ENCODE measurements around the gene DSCAML1. TPM values are rescaled to one million over a fixed set of nuclear protein-coding genes. Genes with fewer than 3 reads are reported as not detected.

The DSCAML1 gene
- total RNA-seq, 1 experiment from 2014 or later: not detected

DNA sequence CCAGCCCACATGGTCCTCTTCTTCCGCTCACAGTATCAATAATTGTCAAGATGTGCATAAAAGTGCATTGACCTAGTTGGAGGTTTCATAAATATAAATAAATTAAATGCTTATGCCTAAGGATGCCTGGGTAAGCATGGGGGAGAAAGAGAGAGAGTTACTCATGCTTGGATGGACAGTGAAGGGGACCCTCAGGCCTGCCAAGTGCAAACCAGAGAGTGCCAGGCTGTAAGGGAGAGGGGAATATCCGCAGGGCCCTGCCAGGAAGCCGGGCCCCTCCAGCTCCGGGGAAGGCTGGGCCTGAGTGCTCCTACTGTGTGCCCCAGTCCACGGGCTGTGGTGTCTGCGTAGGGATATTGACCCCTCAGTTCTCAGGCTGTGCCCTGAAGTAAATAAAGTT lies 214.6 kb downstream of the DSCAML1 start:
- DNase-seq (ENCODE audit: low read depth, low spot score): no peak
- in situ Hi-C loops (cut with HindIII; ENCODE audit: low pct_unique_long_range_greater_than_20kb, low sequenced_read_pairs): no loop called here

DNA sequence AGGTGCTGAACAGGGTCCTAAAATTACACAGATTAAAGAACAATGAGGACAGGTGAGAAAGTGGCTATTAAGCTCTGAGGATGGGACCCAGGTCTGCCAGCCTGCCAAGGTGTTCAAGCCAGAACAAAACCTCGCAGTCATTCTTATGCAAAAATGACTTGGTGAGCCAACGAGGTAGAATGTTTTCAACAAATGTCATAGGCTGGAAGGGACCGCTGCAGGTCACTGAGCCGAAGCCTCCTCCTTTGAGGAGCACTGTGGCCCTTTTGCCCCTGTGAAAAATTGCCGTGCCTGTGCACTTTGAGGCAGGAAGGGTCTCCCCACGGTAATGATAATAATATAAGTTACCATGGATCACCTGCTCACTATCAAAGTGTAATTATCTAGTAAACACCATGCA lies 216.2 kb downstream of the DSCAML1 start:
- DNase-seq (ENCODE audit: low read depth, low spot score): no peak
- in situ Hi-C loops (cut with HindIII; ENCODE audit: low pct_unique_long_range_greater_than_20kb, low sequenced_read_pairs): no loop called here

DNA sequence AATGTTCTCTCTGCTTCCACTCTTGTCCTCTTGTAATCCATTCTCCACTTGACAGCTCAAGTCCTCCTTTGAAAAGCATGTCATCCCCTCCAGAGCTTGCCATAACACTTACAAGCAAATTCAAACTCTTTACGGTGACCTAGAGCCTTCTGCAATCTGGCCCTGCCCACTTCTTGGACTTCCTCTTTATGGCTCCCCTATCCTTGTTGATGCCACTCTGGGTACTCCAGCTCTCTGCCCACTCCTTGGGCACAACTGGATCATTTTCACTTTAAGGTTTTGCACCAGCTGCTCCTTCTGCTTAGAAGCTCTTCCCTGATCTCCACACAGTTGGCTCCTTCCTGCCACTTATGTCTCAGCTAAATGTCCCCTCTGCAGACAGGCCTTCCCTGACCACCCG lies 217.9 kb downstream of the DSCAML1 start:
- DNase-seq (ENCODE audit: low read depth, low spot score): no peak
- in situ Hi-C loops (cut with HindIII; ENCODE audit: low pct_unique_long_range_greater_than_20kb, low sequenced_read_pairs): no loop called here

DNA sequence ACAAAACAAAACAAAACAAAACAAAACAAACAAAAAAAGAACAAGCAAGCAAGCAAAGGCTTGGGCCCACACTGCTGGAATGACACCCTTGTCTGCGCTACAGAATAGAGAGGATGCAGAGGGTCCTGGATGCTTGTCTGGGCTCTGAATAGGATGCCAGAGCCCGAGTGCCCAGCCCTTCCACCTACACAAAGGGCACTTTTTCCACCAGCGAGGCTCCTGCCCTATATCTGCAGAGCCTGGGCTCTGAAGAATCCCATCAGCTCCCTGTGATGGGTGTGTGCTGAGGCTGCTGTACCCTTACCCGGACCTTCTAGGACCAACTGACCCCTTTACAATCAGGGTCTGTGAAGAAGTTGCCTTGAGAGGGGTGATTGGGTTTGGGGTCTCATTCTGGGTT lies 221.2 kb downstream of the DSCAML1 start:
- no peak for DNase-seq (ENCODE audit: low read depth, low spot score)
- in situ Hi-C loops (cut with HindIII; ENCODE audit: low pct_unique_long_range_greater_than_20kb, low sequenced_read_pairs): no loop called here

DNA sequence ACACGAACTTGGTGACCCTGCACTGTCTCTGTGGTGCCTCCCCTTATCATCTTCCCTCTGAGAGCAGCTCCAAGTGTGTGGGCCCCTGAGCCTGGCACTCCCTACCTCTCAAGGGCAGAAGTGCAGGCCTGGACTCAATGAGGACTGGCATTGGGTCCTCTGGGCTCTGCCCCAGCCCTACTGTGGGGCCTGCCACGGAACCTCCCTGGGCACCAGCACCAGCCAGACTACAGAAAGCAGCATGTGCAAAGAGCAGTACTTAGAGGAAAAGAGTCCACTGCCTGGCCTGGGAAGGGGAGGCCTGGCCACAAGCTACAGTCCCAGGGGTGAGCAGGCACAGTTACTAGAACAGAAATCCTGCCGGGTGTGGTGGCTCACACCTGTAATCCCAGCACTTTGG lies 222.5 kb downstream of the DSCAML1 start:
- in situ Hi-C loops (cut with HindIII; ENCODE audit: low pct_unique_long_range_greater_than_20kb, low sequenced_read_pairs): no loop called here
- DNase-seq (ENCODE audit: low read depth, low spot score): no peak

DNA sequence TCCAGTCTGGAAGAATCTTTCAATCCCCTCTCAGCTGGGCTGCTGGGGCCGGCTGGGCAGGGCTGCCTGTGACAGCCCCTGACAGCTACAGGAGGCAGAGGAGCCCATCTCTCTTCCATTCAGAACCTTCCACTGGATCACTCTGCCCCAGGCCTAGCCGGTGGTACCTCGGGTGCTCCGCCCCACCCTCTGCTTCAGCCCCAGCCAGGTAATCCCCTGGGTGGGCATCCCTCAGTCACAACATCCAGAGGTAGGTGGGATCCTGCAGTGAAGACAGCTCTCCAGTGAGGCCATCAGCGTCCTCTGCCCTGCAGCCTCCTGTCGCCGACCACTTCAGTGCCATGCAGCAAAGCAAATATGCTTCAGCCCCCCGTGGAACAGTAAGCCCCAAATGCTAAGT lies 223.7 kb downstream of the DSCAML1 start:
- in situ Hi-C loops (cut with HindIII; ENCODE audit: low pct_unique_long_range_greater_than_20kb, low sequenced_read_pairs): no loop called here
- DNase-seq (ENCODE audit: low read depth, low spot score): no peak

DNA sequence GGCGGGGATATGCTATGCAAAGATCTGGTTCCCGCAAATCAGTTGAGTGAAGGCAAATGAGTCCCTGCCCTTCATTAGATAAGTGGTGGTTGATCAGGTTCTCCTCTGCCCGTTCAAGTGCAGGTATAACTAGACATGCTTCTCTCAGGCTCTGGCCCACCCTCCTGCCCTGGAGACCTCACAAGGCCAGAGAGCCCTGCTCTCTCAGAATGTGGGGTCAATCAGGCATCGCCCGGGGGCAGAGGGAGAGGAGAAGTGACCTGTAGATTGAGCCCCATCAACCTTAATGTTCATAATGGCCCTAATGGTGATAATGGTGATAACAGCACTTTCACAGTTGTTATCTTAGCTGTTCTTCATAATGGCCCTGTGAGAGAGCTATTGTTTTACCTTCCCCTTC lies 224.3 kb downstream of the DSCAML1 start:
- in situ Hi-C loops (cut with HindIII; ENCODE audit: low pct_unique_long_range_greater_than_20kb, low sequenced_read_pairs): no loop called here
- DNase-seq (ENCODE audit: low read depth, low spot score): no peak

DNA sequence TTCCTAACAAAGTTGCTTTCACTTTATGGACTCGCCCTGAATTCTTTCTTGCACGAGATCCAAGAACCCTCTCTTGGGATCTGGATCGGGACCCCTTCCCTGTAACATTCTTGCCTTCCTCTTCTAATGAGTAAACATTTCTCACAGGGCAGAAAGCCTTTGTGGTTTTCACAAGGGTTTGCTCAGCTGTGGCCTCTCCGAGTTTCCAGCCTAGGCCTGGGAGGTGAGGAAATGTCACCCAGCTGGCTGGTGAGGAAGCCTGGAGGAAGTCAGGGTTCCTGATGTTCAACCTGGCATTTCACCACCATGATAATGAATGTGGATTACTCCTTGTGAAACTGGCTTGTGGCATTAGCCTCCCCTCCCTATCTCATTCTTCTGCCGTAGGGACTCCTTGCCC lies 224.9 kb downstream of the DSCAML1 start:
- in situ Hi-C loops (cut with HindIII; ENCODE audit: low pct_unique_long_range_greater_than_20kb, low sequenced_read_pairs): no loop called here
- DNase-seq (ENCODE audit: low read depth, low spot score): no peak

DNA sequence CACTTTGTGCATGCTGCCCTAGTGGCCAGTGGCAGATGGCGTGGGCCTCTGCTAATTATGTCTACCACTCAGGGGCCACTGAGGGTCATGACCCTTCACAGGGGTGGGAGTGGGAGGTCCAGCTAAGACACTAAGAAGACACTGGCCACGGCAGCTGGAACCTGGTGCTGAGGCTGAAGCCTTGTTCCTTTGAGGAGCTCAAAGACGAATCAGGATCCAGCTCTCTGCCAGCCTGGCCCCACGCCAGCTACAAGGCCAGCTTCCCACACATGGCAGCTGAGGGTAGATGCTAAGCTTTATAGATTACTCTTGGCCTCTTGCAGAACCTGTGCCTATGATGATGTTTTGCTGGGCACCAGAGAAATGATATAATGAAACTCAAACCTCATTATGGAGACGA lies 226.3 kb downstream of the DSCAML1 start:
- in situ Hi-C loops (cut with HindIII; ENCODE audit: low pct_unique_long_range_greater_than_20kb, low sequenced_read_pairs): no loop called here
- DNase-seq (ENCODE audit: low read depth, low spot score): no peak

DNA sequence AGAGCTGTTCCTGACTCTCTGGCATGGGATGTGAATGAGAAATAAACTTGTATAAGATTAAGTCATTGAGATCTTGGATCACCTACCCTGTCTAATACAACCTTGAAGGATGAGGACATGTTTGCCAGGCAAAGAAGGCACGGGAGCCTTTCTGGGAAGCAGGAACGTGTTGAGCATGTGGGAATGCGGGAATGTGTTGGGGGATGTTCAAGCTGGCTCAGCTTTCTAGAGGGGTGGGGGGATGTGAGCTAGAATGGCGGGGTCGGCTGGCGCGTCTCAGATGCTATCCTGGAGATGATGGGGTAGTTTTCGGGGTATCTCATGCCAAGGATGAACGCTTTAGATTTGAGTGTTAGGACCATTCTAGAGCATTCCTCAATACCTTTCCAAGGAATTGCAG lies 227.1 kb downstream of the DSCAML1 start:
- in situ Hi-C loops (cut with HindIII; ENCODE audit: low pct_unique_long_range_greater_than_20kb, low sequenced_read_pairs): no loop called here
- no peak for DNase-seq (ENCODE audit: low read depth, low spot score)

DNA sequence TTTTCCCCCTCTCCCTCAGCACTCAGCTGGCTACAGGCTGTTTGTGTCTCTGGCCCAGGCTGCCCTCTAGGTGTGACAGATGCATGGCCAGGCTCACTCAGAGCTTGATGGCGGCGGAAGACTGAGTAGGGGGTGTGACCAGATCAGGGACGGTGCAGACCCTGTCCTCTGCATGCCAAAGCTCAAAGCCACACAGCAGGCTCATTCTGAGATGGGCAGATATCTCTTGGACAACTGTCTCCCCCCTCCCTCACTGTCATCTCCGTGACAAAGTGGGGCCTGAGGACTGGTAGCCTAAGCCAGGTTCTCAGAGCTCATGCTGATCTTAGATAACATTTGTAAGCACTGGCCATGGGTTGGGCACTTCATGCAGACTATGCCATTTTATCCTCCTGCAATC lies 231.3 kb downstream of the DSCAML1 start:
- DNase-seq (ENCODE audit: low read depth, low spot score): no peak
- in situ Hi-C loops (cut with HindIII; ENCODE audit: low pct_unique_long_range_greater_than_20kb, low sequenced_read_pairs): no loop called here

DNA sequence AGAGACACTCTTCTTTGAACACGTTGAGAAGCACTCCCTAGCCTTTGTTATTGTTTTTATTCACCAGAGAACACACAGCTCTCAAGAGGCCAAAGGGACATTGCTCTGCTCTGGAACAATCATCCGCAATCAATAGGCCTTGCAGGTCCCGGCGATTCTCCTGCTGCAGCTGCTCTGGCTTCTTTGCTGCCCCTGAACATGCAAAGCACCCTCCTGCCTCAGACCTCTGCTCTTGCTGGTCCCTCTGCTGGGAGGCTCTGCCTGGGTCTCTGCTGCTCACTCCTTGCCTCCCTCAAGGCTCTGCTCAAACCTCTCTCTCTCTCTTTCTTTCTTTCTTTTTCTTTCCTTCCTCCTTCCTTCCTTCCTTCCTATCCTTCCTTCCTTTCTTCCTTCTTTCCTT lies 232.7 kb downstream of the DSCAML1 start:
- no peak for DNase-seq (ENCODE audit: low read depth, low spot score)
- in situ Hi-C loops (cut with HindIII; ENCODE audit: low pct_unique_long_range_greater_than_20kb, low sequenced_read_pairs): no loop called here

DNA sequence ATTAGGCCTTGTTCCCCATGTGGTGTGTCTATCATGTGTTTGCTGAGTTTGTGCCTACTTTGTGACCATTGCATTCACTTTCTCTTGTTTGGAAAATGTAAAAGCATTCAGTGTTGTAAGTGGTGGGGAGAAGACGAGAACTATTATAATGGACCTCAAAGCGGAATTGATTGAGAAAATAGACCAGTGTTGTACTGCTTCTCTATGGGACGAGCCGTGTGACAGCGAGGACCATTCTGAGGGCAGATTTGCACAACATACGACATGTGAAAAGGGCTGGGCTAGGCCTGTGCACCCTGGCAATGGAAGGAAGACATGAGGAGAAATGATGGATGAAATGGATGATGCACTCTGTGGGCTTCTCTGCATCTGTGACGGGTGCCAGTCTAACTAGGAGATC lies 233.5 kb downstream of the DSCAML1 start:
- in situ Hi-C loops (cut with HindIII; ENCODE audit: low pct_unique_long_range_greater_than_20kb, low sequenced_read_pairs): no loop called here
- no peak for DNase-seq (ENCODE audit: low read depth, low spot score)

DNA sequence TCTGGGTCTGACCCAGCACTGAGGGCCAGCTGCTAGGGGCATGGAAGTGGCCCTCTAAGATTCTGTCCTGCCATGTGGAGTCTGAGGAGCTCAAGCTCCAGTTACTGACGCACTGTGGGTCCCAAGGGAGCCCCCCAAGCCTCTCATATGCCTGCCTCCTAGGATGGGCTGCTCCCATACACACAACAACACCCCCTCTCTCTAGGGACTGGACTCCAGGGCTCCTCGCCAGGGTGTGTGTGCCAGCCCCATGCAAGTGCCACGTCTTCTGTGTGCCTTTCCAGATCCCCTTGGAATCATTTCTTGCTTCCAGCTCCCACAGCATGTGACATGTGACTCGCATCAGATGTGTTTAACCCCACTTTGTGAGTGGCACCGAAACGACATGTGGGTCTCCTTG lies 234.9 kb downstream of the DSCAML1 start:
- DNase-seq (ENCODE audit: low read depth, low spot score): no peak
- in situ Hi-C loops (cut with HindIII; ENCODE audit: low pct_unique_long_range_greater_than_20kb, low sequenced_read_pairs): no loop called here

DNA sequence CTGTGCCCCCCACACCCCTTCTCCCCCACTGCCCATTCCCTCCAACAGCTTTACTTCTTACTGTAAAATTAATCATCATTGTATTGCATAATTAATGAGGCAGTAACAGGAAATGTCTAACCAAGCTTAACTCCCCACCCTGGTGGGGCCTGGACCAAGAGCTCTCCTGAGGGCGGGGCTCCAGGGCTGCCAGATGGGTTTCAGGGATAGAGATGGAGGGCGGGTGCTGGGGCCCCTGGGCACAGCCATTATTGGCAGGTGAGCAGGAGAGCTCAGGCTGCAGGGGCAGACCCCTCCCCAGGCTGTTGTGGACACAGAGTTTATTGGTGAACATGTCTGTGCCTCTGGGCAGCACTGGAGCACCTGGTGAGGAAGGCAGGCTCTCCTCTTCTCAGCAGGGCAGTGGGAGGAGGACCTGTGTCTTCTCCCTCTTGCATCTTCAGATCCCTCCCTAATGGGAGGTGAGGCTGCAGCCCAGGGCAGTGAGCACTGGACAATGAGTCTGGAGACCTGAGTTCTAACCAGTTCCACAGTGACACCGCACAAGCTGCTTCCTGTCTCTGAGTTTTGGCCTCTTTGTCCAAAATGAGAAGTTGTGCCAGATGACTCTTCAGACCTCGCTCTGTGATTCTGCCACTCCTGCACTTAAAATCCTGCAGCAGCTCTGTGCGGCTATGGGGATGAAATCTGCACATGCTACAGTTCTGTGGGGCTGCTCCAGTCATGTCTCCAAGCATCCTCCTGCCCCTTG lies 236.1 kb downstream of the DSCAML1 start:
- in situ Hi-C loops (cut with HindIII; ENCODE audit: low pct_unique_long_range_greater_than_20kb, low sequenced_read_pairs): no loop called here
- no peak for DNase-seq (ENCODE audit: low read depth, low spot score)

DNA sequence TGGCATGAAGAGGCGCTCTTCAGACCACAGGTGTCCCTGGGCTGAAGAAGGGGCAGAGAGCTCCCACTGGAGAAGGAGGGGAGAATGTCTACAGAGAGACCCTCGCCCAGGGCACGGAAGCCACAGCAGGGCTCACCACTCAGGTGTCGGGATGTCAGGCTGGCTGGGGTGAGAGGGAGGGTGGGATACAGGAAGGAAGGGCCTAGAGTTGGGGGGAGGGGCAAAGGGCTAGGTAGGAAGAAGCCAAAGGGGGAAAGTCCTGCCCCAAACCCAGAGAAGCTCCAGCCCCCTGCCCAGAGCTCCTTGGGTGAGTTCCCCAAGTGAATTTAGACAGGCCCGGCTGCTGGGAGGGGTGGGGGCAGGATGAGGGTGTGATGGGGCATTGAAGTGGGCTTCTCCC lies 237.3 kb downstream of the DSCAML1 start:
- in situ Hi-C loops (cut with HindIII; ENCODE audit: low pct_unique_long_range_greater_than_20kb, low sequenced_read_pairs): no loop called here
- DNase-seq (ENCODE audit: low read depth, low spot score): no peak

DNA sequence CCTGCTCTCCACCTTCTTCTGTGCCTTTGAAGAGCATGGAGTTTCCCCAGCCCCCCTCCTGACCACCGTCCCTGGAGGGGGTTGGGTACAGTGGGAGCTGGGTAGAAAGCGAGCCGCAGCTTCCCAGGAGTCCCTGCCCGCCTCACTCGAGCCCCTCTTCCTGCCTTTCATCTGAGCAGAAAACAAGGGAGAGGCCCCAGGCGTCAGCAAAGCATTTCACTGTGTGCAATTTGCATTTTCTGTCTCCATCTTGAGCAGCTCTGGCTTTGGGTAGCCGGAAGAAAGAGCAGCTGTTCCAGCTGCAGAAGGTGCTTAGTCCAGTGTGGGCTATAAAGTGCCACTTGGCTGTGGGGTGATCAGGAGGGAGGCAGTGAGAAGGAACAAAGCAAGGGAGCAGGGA lies 239.7 kb downstream of the DSCAML1 start:
- in situ Hi-C loops (cut with HindIII; ENCODE audit: low pct_unique_long_range_greater_than_20kb, low sequenced_read_pairs): no loop called here
- DNase-seq (ENCODE audit: low read depth, low spot score): no peak

DNA sequence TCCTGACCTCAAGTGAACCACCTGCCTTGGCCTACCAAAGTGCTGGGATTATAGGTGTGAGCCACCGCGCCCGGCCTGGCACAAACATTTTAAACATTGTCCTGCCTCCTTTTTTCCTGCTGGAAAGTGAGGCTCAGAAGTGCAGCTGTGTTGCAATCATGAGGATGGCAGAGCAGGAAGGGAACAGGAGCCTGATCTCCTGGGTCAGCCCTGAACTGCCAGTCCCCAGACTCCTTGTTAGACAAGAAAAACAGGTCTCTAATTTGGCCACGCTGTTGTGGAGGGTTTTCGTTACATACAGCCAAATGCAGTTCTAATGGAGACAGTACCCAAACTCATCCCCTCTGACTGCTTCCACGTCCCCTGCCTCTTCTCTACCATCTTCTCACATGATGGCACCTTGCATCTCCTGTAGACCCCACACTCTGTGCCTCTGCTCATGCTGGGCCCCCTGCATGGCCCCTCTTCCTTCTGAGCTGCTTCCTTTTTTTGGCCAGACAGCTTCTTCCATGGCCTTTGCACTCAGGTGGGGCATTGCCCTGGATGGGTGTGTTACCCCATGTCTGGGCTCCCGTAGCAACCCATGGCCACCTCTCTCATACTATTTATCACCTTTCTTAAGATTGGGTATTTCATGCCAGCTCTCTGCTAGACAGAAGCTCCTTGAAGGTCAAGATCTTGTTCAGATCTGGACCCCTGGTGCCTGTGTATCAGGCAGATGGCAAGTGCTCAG lies 242.2 kb downstream of the DSCAML1 start:
- DNase-seq (ENCODE audit: low read depth, low spot score): no peak
- in situ Hi-C loops (cut with HindIII; ENCODE audit: low pct_unique_long_range_greater_than_20kb, low sequenced_read_pairs): no loop called here

DNA sequence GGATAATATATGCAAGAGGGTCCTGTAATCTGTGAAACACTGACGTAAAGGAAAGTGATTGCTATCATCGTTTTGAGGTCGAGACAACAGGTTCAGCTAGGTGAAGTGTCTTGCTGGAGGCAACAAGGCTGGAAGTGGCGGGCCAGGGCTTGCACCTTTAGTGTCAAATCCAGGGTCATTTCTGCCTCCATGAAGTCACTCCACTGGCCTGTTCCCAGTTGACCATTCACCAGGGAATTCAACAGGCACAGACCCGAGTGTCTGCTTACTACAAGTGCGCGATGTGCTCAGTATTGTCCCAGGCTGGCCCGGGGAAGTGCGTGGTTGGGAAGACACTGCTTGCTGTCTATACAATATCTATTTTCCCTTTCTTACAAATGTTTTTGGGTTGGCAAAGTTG lies 244.4 kb downstream of the DSCAML1 start:
- in situ Hi-C loops (cut with HindIII; ENCODE audit: low pct_unique_long_range_greater_than_20kb, low sequenced_read_pairs): no loop called here
- no peak for DNase-seq (ENCODE audit: low read depth, low spot score)
